Neural progenitor cell (in vitro differentiated cells): Measurements from ENCODE around the gene ARHGAP15. TPM values are rescaled to one million over a fixed set of nuclear protein-coding genes. Genes with fewer than 3 reads are reported as not detected.

Source experiments
- small RNA-seq: library from RNA; depleted of rRNA; stranded (forward); fragments of <200 nt; gene quantifications from one replicate; pipeline ENCODE3, GENCODE V24; 2015
- total RNA-seq: library from RNA; depleted of rRNA; stranded (reverse); fragments of >200 nt; gene quantifications from 2 replicates; pipeline ENCODE4 v1.2.3, GENCODE V29; 2015; ENCODE audit warnings: low replicate concordance

Gene ARHGAP15
- total RNA-seq, 1 donor from 2014 or later: 5.9 TPM

Small RNA genes within 50 kb of the gene (small RNA-seq; reads per million reads assigned to genes)
- gene MTND4LP12: not detected
